GM12878 (cell line): ENCODE data around the gene PDE6G.

Source experiments
- BRCA1 ChIP-seq: IDR thresholded peaks from 2 replicates; pipeline ENCODE4 v1.6.1; 2011; ENCODE audit warnings: low read depth, low read length, improper control_type of control experiment
- CBX3 ChIP-seq: fragments of 200-600 bp; sonication (generic); IDR thresholded peaks from 2 replicates; pipeline ENCODE4 v1.6.1; 2016; ENCODE audit warnings: low read depth, borderline replicate concordance
- CEBPB ChIP-seq, 2 experiments: fragments of 150-350 bp in 1 of 2; IDR thresholded peaks; 2 replicates each; pipeline ENCODE4 v1.6.1; 2012 to 2014; ENCODE audit warnings: low read depth in 2 of 2, low read length in 2 of 2, borderline replicate concordance in 1 of 2, inconsistent platforms in 1 of 2
- HDGF ChIP-seq: fragments of 450-650 bp; IDR thresholded peaks from 2 replicates; pipeline ENCODE4 v1.6.1; 2016; ENCODE audit warnings: antibody characterized with exemption
- KDM1A ChIP-seq: fragments of 200-600 bp; sonication (generic); IDR thresholded peaks from 2 replicates; pipeline ENCODE4 v1.6.1; 2016; ENCODE audit warnings: borderline replicate concordance
- NFIC ChIP-seq: IDR thresholded peaks from 2 replicates; pipeline ENCODE4 v1.6.1; 2012; ENCODE audit warnings: low read depth, mild to moderate bottlenecking, inconsistent platforms, low read length, moderate library complexity
- PAX5 ChIP-seq: IDR thresholded peaks from 2 replicates; pipeline ENCODE4 v1.6.1; 2011; ENCODE audit warnings: low read depth, low read length, borderline replicate concordance
- POLR2A ChIP-seq: IDR thresholded peaks from 2 replicates; pipeline ENCODE4 v1.6.1; 2011; ENCODE audit warnings: low read depth, mild to moderate bottlenecking, low read length
- RFX5 ChIP-seq: IDR thresholded peaks from 2 replicates; pipeline ENCODE4 v1.6.1; 2011; ENCODE audit warnings: low read depth, low read length, improper control_type of control experiment
- TCF3 ChIP-seq: IDR thresholded peaks from 2 replicates; pipeline ENCODE4 v1.6.1; 2012; ENCODE audit warnings: low read depth, mild to moderate bottlenecking, low read length, borderline replicate concordance; ENCODE audit not compliant: insufficient read depth
- YY1 ChIP-seq: IDR thresholded peaks from 2 replicates; pipeline ENCODE4 v1.6.1; 2011; ENCODE audit warnings: low read depth, mild to moderate bottlenecking, low read length
- ZNF217 ChIP-seq: fragments of 450-650 bp; IDR thresholded peaks from 2 replicates; pipeline ENCODE4 v1.6.1; 2017; ENCODE audit warnings: antibody characterized with exemption, mild to moderate bottlenecking
- TF ChIP-seq, protein P1 (sequence below), 3 experiments: IDR thresholded peaks in 2 of 3; conservative IDR thresholded peaks in 1 of 3; 2 replicates each; pipeline ENCODE4 v1.5.1; 2011; ENCODE audit warnings: low read depth in 3 of 3, low read length in 3 of 3, mild to moderate bottlenecking in 3 of 3, control low read depth in 2 of 3, moderate library complexity in 2 of 3, inconsistent platforms in 1 of 3, mixed read lengths in 1 of 3; ENCODE audit not compliant: control insufficient read depth in 2 of 3, insufficient read depth in 1 of 3; ENCODE audit errors: extremely low read depth in 1 of 3
- TF ChIP-seq, protein P2 (sequence below): fragments of 450-650 bp; formaldehyde crosslinking; IDR thresholded peaks from 2 replicates; pipeline ENCODE4 v1.5.0; 2022; ENCODE audit warnings: mild to moderate bottlenecking, missing genetic modification characterization

- TF ChIP-seq, protein P1, sequence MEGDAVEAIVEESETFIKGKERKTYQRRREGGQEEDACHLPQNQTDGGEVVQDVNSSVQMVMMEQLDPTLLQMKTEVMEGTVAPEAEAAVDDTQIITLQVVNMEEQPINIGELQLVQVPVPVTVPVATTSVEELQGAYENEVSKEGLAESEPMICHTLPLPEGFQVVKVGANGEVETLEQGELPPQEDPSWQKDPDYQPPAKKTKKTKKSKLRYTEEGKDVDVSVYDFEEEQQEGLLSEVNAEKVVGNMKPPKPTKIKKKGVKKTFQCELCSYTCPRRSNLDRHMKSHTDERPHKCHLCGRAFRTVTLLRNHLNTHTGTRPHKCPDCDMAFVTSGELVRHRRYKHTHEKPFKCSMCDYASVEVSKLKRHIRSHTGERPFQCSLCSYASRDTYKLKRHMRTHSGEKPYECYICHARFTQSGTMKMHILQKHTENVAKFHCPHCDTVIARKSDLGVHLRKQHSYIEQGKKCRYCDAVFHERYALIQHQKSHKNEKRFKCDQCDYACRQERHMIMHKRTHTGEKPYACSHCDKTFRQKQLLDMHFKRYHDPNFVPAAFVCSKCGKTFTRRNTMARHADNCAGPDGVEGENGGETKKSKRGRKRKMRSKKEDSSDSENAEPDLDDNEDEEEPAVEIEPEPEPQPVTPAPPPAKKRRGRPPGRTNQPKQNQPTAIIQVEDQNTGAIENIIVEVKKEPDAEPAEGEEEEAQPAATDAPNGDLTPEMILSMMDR (IDR thresholded peaks at IDR 0.05 in 2 of 3, conservative IDR thresholded peaks at IDR 0.05 in 1 of 3; ENCODE audit: control insufficient read depth in 2 of 3, extremely low read depth in 1 of 3, insufficient read depth in 1 of 3, low read depth in 3 of 3, low read length in 3 of 3) = no peak
- no peak for TF ChIP-seq PAX5
- no peak for TF ChIP-seq NFIC
- TF ChIP-seq, protein P2, sequence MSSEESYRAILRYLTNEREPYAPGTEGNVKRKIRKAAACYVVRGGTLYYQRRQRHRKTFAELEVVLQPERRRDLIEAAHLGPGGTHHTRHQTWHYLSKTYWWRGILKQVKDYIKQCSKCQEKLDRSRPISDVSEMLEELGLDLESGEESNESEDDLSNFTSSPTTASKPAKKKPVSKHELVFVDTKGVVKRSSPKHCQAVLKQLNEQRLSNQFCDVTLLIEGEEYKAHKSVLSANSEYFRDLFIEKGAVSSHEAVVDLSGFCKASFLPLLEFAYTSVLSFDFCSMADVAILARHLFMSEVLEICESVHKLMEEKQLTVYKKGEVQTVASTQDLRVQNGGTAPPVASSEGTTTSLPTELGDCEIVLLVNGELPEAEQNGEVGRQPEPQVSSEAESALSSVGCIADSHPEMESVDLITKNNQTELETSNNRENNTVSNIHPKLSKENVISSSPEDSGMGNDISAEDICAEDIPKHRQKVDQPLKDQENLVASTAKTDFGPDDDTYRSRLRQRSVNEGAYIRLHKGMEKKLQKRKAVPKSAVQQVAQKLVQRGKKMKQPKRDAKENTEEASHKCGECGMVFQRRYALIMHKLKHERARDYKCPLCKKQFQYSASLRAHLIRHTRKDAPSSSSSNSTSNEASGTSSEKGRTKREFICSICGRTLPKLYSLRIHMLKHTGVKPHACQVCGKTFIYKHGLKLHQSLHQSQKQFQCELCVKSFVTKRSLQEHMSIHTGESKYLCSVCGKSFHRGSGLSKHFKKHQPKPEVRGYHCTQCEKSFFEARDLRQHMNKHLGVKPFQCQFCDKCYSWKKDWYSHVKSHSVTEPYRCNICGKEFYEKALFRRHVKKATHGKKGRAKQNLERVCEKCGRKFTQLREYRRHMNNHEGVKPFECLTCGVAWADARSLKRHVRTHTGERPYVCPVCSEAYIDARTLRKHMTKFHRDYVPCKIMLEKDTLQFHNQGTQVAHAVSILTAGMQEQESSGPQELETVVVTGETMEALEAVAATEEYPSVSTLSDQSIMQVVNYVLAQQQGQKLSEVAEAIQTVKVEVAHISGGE = no peak
- no peak for TF ChIP-seq KDM1A
- no peak for TF ChIP-seq HDGF
- no peak for TF ChIP-seq YY1
- TF ChIP-seq BRCA1 = no peak
- TF ChIP-seq CBX3 = no peak
- no peak for TF ChIP-seq ZNF217
- no peak for TF ChIP-seq CEBPB (IDR thresholded peaks at IDR 0.05; ENCODE audit: borderline replicate concordance in 1 of 2, low read depth in 2 of 2, low read length in 2 of 2)
- no peak for TF ChIP-seq TCF3
- TF ChIP-seq POLR2A = no peak; the same call in 1 of the 2 replicates
- TF ChIP-seq RFX5 = no peak
Observed at GRCh38 chr17:81690066-81690465, 33.7 kb upstream of the PDE6G start.
